HG03439 (cell line): ENCODE measurements around the gene TTC24.
"Not testable (repeated sequence)": the region's sequence is repeated elsewhere in the genome, so short reads cannot be mapped to it uniquely, and the experiment has no call there.

Experiments used
- ATAC-seq: cut with Tn5 transposase; IDR thresholded peaks from one replicate; pipeline ENCODE4 v1.9.1; 2021; ENCODE audit warnings: mild to moderate bottlenecking, moderate library complexity; ENCODE audit not compliant: unreplicated experiment

The TTC24 gene

GRCh38 chr1:156579472-156579871, at the start of gene TTC24:
Gene TTC24 (plus strand): TSS chr1:156579723. CDS start chr1:156581365, 1,642 bp downstream.
- no peak for ATAC-seq

GRCh38 chr1:156530006-156530405, 49.5 kb upstream of the TTC24 start:
- ATAC-seq, result no peak

GRCh38 chr1:156532374-156532773, 47.1 kb upstream of the TTC24 start:
- no peak for ATAC-seq

GRCh38 chr1:156533568-156534220, 45.8 kb upstream of the TTC24 start:
- no peak for ATAC-seq

- no peak for ATAC-seq
Observed at GRCh38 chr1:156534424-156535060, 45.0 kb upstream of the TTC24 start.

GRCh38 chr1:156537027-156537426, 42.5 kb upstream of the TTC24 start:
- ATAC-seq, result no peak

- ATAC-seq, result no peak
Observed at GRCh38 chr1:156538711-156539440, 40.6 kb upstream of the TTC24 start.

GRCh38 chr1:156539818-156540355, 39.6 kb upstream of the TTC24 start:
- ATAC-seq, result no peak

- no peak for ATAC-seq
Observed at GRCh38 chr1:156540955-156541354, 38.6 kb upstream of the TTC24 start.

GRCh38 chr1:156543066-156543465, 36.5 kb upstream of the TTC24 start:
- ATAC-seq, result no peak

GRCh38 chr1:156544592-156545102, 34.9 kb upstream of the TTC24 start:
- ATAC-seq, result no peak

GRCh38 chr1:156546267-156546666, 33.3 kb upstream of the TTC24 start:
- ATAC-seq, result no peak

- no peak for ATAC-seq
Observed at GRCh38 chr1:156547434-156547833, 32.1 kb upstream of the TTC24 start.

- no peak for ATAC-seq
Observed at GRCh38 chr1:156547982-156548381, 31.5 kb upstream of the TTC24 start.

- no peak for ATAC-seq
Observed at GRCh38 chr1:156549390-156549789, 30.1 kb upstream of the TTC24 start.

- no peak for ATAC-seq
Observed at GRCh38 chr1:156549831-156550230, 29.7 kb upstream of the TTC24 start.

GRCh38 chr1:156550346-156550745, 29.2 kb upstream of the TTC24 start:
- ATAC-seq, result no peak

GRCh38 chr1:156551066-156551643, 28.4 kb upstream of the TTC24 start:
- no peak for ATAC-seq

- no peak for ATAC-seq
Observed at GRCh38 chr1:156551869-156552268, 27.7 kb upstream of the TTC24 start.

- no peak for ATAC-seq
Observed at GRCh38 chr1:156552518-156552917, 27.0 kb upstream of the TTC24 start.

GRCh38 chr1:156552937-156553336, 26.6 kb upstream of the TTC24 start:
- ATAC-seq, result not testable (repeated sequence)
